MM.1S (cell line): ENCODE data around the gene ACYP2.
"Not testable (repeated sequence)": the region's sequence is repeated elsewhere in the genome, so short reads cannot be mapped to it uniquely, and the experiment has no call there.

Experiments used
- DNase-seq: peaks from one replicate; pipeline ENCODE4 v3.0.0-alpha.2; 2015
- H2AFZ ChIP-seq: fragments of 300-600 bp; sonication (generic); 2 replicates; pipeline ENCODE4 v1.6.0; 2016; ENCODE audit warnings: antibody characterized with exemption, low read length
- H3F3A ChIP-seq: fragments of 300-600 bp; sonication (generic); 2 replicates; pipeline ENCODE4 v1.6.1; 2016; ENCODE audit warnings: mild to moderate bottlenecking, antibody characterized with exemption, low read length, moderate library complexity, mixed read lengths; ENCODE audit not compliant: insufficient read depth
- H3K27ac ChIP-seq: fragments of 300-600 bp; sonication (generic); 2 replicates; pipeline ENCODE4 v1.5.1; 2016; ENCODE audit warnings: mild to moderate bottlenecking, low read length
- H3K27me3 ChIP-seq: fragments of 300-600 bp; sonication (generic); replicated peaks from 2 replicates; pipeline ENCODE4 v1.6.0; 2016; ENCODE audit warnings: low read length; ENCODE audit not compliant: insufficient read depth
- H3K36me3 ChIP-seq: fragments of 300-600 bp; sonication (generic); replicated peaks from 2 replicates; pipeline ENCODE4 v1.6.1; 2016; ENCODE audit warnings: mild to moderate bottlenecking, low read length, mixed read lengths; ENCODE audit not compliant: insufficient read depth
- H3K4me1 ChIP-seq: fragments of 300-600 bp; sonication (generic); 2 replicates; pipeline ENCODE4 v1.6.1; 2016; ENCODE audit warnings: low read length, mixed read lengths
- H3K4me2 ChIP-seq: fragments of 300-600 bp; sonication (generic); 2 replicates; pipeline ENCODE4 v1.6.0; 2016; ENCODE audit warnings: low read depth, low read length
- H3K4me3 ChIP-seq: fragments of 300-600 bp; sonication (generic); 2 replicates; pipeline ENCODE4 v1.5.1; 2016; ENCODE audit warnings: low read length, mixed read lengths
- H3K79me2 ChIP-seq: fragments of 300-600 bp; sonication (generic); 2 replicates; pipeline ENCODE4 v1.6.1; 2016; ENCODE audit warnings: mixed run types, low read length, mixed read lengths
- H3K9ac ChIP-seq: fragments of 300-600 bp; sonication (generic); 2 replicates; pipeline ENCODE4 v1.6.1; 2016; ENCODE audit warnings: low read length, mixed read lengths
- H3K9me2 ChIP-seq: fragments of 300-600 bp; sonication (generic); replicated peaks from 2 replicates; pipeline ENCODE4 v1.6.1; 2016; ENCODE audit warnings: mild to moderate bottlenecking, low read length, mixed read lengths; ENCODE audit not compliant: insufficient read depth
- H3K9me3 ChIP-seq: fragments of 300-600 bp; sonication (generic); replicated peaks from 2 replicates; pipeline ENCODE4 v1.6.1; 2016; ENCODE audit warnings: mild to moderate bottlenecking, low read length, mixed read lengths; ENCODE audit not compliant: insufficient read depth
- H4K20me1 ChIP-seq: fragments of 300-600 bp; sonication (generic); 2 replicates; pipeline ENCODE4 v1.6.1; 2016; ENCODE audit warnings: mild to moderate bottlenecking, low read length, moderate library complexity, mixed read lengths; ENCODE audit not compliant: insufficient read depth
- CTCF ChIP-seq: fragments of 300-600 bp; sonication (generic); IDR thresholded peaks from 2 replicates; pipeline ENCODE4 v1.5.1; 2016; ENCODE audit warnings: antibody characterized with exemption, low read length, mixed read lengths
- EZH2phosphoT487 ChIP-seq: fragments of 300-600 bp; sonication (generic); IDR thresholded peaks from 2 replicates; pipeline ENCODE4 v1.6.1; 2018; ENCODE audit warnings: antibody characterized with exemption, low read length

The ACYP2 gene

GRCh38 chr2:54318821-54319220 lies 203.4 kb downstream of the ACYP2 start:
- Histone ChIP-seq H3K4me3 (no peak overlapping the region), H3K27ac (no peak overlapping the region), H3K9ac (no peak overlapping the region), H3K9me2 (no peaks in the 10 kb centered on the region), H3K79me2 (no peaks in the 10 kb centered on the region), H3F3A (no peaks in the 10 kb centered on the region), H3K4me2 (no peak overlapping the region), H3K27me3 (no peaks in the 10 kb centered on the region), H4K20me1 (no peaks in the 10 kb centered on the region), H3K36me3 (no peaks in the 10 kb centered on the region), H3K9me3 (no peaks in the 10 kb centered on the region), H3K4me1 (no peaks in the 10 kb centered on the region), H2AFZ (no peak overlapping the region)
- TF ChIP-seq CTCF (no peak), EZH2phosphoT487 (no peak)
- DNase-seq, result no peak

- Histone ChIP-seq H3K27me3 (no peaks in the 10 kb centered on the region), H3K4me3 (no peak overlapping the region), H3K9ac (no peak overlapping the region), H4K20me1 (no peaks in the 10 kb centered on the region), H3F3A (no peaks in the 10 kb centered on the region), H3K27ac (no peak overlapping the region), H3K79me2 (no peaks in the 10 kb centered on the region), H3K36me3 (no peaks in the 10 kb centered on the region), H3K9me3 (no peaks in the 10 kb centered on the region), H3K9me2 (no peaks in the 10 kb centered on the region), H3K4me1 (no peaks in the 10 kb centered on the region), H2AFZ (no peak overlapping the region), H3K4me2 (no peak overlapping the region)
- no peak for DNase-seq
- TF ChIP-seq CTCF (no peak), EZH2phosphoT487 (no peak)
These were observed 205.6 kb downstream of the ACYP2 start for GRCh38 chr2:54321047-54321446.

GRCh38 chr2:54324517-54324916 lies 209.1 kb downstream of the ACYP2 start:
- H2AFZ ChIP-seq, H3K27me3 ChIP-seq, H3K27ac ChIP-seq, H3K9me3 ChIP-seq, DNase-seq, H3K79me2 ChIP-seq, H3K9me2 ChIP-seq, H4K20me1 ChIP-seq, H3K4me1 ChIP-seq, H3K4me2 ChIP-seq, H3F3A ChIP-seq, H3K4me3 ChIP-seq, H3K36me3 ChIP-seq, H3K9ac ChIP-seq: not testable (repeated sequence)

- Histone ChIP-seq H3F3A (no peaks in the 10 kb centered on the region), H3K4me3 (no peak overlapping the region), H2AFZ (no peak overlapping the region), H3K79me2 (no peaks in the 10 kb centered on the region), H3K9ac (no peak overlapping the region), H3K9me3 (no peaks in the 10 kb centered on the region), H3K36me3 (no peaks in the 10 kb centered on the region), H3K4me2 (no peak overlapping the region), H3K27me3 (no peaks in the 10 kb centered on the region), H3K4me1 (no peaks in the 10 kb centered on the region), H3K9me2 (no peaks in the 10 kb centered on the region), H4K20me1 (no peaks in the 10 kb centered on the region), H3K27ac (no peak overlapping the region)
- no peak for TF ChIP-seq EZH2phosphoT487
- DNase-seq, result no peak
These were observed 209.7 kb downstream of the ACYP2 start for GRCh38 chr2:54325148-54325547.
